H1 (cell line): ENCODE measurements around the gene ZFYVE21. TPM values are rescaled to one million over a fixed set of nuclear protein-coding genes. Genes with fewer than 3 reads are reported as not detected.

Experiments used
- CTCF ChIA-PET: fragments of 300-600 bp; sonication (Branson Sonifier 250); formaldehyde crosslinking; loops from one replicate; lab custom pipeline; 2021; ENCODE audit not compliant: partially characterized antibody; lab: Charles Lee
- POLR2A ChIA-PET: fragments of 300-600 bp; sonication (Branson Sonifier 250); formaldehyde crosslinking; loops from one replicate; lab custom pipeline; 2021; ENCODE audit warnings: inconsistent platforms; ENCODE audit not compliant: partially characterized antibody; lab: Charles Lee
- DNase-seq, 2 experiments: peaks; one replicate each; pipeline versions ENCODE4 v3.0.0 to v3.0.0-alpha.2; 2010 to 2022; ENCODE audit warnings: low spot score in 2 of 2, low read depth in 1 of 2, mixed read lengths in 1 of 2
- FAIRE-seq: peaks from 2 replicates; lab custom pipeline; 2011; peaks lifted over from hg19 to GRCh38; lab: Jason Lieb, UNC
- H2AFZ ChIP-seq: 2 replicates; pipeline ENCODE4 v1.8.1; 2012; ENCODE audit warnings: low read length, inconsistent platforms
- H2AK5ac ChIP-seq: 2 replicates; pipeline ENCODE4 v1.6.1; 2013; ENCODE audit warnings: low read depth, low read length
- H2BK120ac ChIP-seq: replicated peaks from 2 replicates; pipeline ENCODE3; 2013; ENCODE audit warnings: low read depth, low read length, inconsistent platforms
- H2BK12ac ChIP-seq: 2 replicates; pipeline ENCODE4 v1.6.1; 2013; ENCODE audit warnings: low read depth, low read length
- H2BK15ac ChIP-seq: 2 replicates; pipeline ENCODE4 v1.6.1; 2013; ENCODE audit warnings: low read length
- H2BK20ac ChIP-seq: 2 replicates; pipeline ENCODE4 v1.6.1; 2013; ENCODE audit warnings: low read length
- H2BK5ac ChIP-seq: 2 replicates; pipeline ENCODE4 v1.6.1; 2013; ENCODE audit warnings: low read depth, low read length
- H3K14ac ChIP-seq: 2 replicates; pipeline ENCODE4 v1.6.1; 2013; ENCODE audit warnings: inconsistent platforms; ENCODE audit not compliant: insufficient read length
- H3K18ac ChIP-seq: 2 replicates; pipeline ENCODE4 v1.6.1; 2013; ENCODE audit warnings: low read length; ENCODE audit errors: extremely low read depth
- H3K23ac ChIP-seq: 2 replicates; pipeline ENCODE4 v1.6.1; 2013; ENCODE audit warnings: inconsistent platforms; ENCODE audit not compliant: insufficient read length
- H3K23me2 ChIP-seq: 2 replicates; pipeline ENCODE4 v1.6.1; 2013; ENCODE audit warnings: low read depth, low read length
- H3K27ac ChIP-seq: 2 replicates; pipeline ENCODE4 v1.6.1; 2011; ENCODE audit warnings: low read depth, low read length, inconsistent platforms
- H3K27me3 ChIP-seq, 4 experiments: replicated peaks in 1 of 4; 1 replicate in 1 of 4; 2 replicates in 3 of 4; pipeline versions ENCODE4 v1.6.1 to v1.8.1; 2011 to 2013; ENCODE audit warnings: low read length in 3 of 4, mild to moderate bottlenecking in 3 of 4, inconsistent platforms in 2 of 4, mixed read lengths in 2 of 4, moderate library complexity in 1 of 4; ENCODE audit not compliant: control insufficient read depth in 3 of 4, insufficient read depth in 3 of 4; ENCODE audit errors: extremely low read depth in 1 of 4
- H3K36me3 ChIP-seq, 4 experiments: 2 replicates each; pipeline versions ENCODE4 v1.6.1 to v1.8.1; 2011 to 2013; ENCODE audit warnings: mild to moderate bottlenecking in 4 of 4, low read length in 3 of 4, moderate library complexity in 2 of 4, control low read depth in 1 of 4, inconsistent platforms in 1 of 4; ENCODE audit not compliant: insufficient read depth in 4 of 4, control insufficient read depth in 2 of 4
- H3K4ac ChIP-seq: replicated peaks from 2 replicates; pipeline ENCODE3; 2013; ENCODE audit warnings: low read length, low read depth, mixed read lengths, inconsistent platforms; ENCODE audit not compliant: insufficient read length
- H3K4me1 ChIP-seq, 4 experiments: replicated peaks in 1 of 4; 1 replicate in 1 of 4; 2 replicates in 3 of 4; pipeline versions ENCODE4 v1.6.1 to v1.8.1; 2011 to 2013; ENCODE audit warnings: low read length in 3 of 4, inconsistent platforms in 2 of 4, mixed read lengths in 1 of 4; ENCODE audit not compliant: insufficient read depth in 4 of 4, control insufficient read depth in 3 of 4
- H3K4me2 ChIP-seq, 2 experiments: 2 replicates each; pipeline versions ENCODE4 v1.6.1 to v1.8.1; 2011 to 2013; ENCODE audit warnings: low read depth in 2 of 2, low read length in 2 of 2, control low read depth in 1 of 2, inconsistent platforms in 1 of 2, mild to moderate bottlenecking in 1 of 2; ENCODE audit not compliant: insufficient read depth in 1 of 2
- H3K4me3 ChIP-seq, 4 experiments: fragments of 200-600, 300-600 bp in 1 of 4; sonication (generic), shearing (Covaris generic), sonication (Bioruptor Twin) in 1 of 4; 2 replicates each; pipeline versions ENCODE4 v1.5.1 to v1.8.1; 2011 to 2016; ENCODE audit warnings: low read length in 4 of 4, low read depth in 3 of 4, control low read depth in 2 of 4, inconsistent platforms in 2 of 4, mild to moderate bottlenecking in 2 of 4, mixed read lengths in 1 of 4, moderate library complexity in 1 of 4; ENCODE audit not compliant: insufficient read depth in 2 of 4; ENCODE audit errors: extremely low read depth in 1 of 4
- H3K56ac ChIP-seq: replicated peaks from 2 replicates; pipeline ENCODE3; 2013; ENCODE audit warnings: low read depth, mild to moderate bottlenecking, mixed read lengths, low read length, inconsistent platforms; ENCODE audit not compliant: insufficient read length
- H3K79me1 ChIP-seq: 2 replicates; pipeline ENCODE4 v1.6.1; 2013; ENCODE audit warnings: low read depth, low read length, control low read depth
- H3K79me2 ChIP-seq, 2 experiments: 2 replicates each; pipeline versions ENCODE4 v1.6.1 to v1.8.1; 2012 to 2013; ENCODE audit warnings: low read length in 2 of 2, mild to moderate bottlenecking in 2 of 2, inconsistent platforms in 1 of 2; ENCODE audit not compliant: insufficient read depth in 2 of 2, control insufficient read depth in 1 of 2
- H3K9ac ChIP-seq, 4 experiments: replicated peaks in 1 of 4; 1 replicate in 1 of 4; 2 replicates in 3 of 4; pipeline versions ENCODE4 v1.6.1 to v1.8.1; 2011 to 2013; ENCODE audit warnings: low read depth in 3 of 4, low read length in 3 of 4, control low read depth in 2 of 4, mild to moderate bottlenecking in 2 of 4, moderate library complexity in 2 of 4, inconsistent platforms in 1 of 4; ENCODE audit errors: extremely low read depth in 1 of 4
- H3K9me3 ChIP-seq, 2 experiments: 2 replicates each; pipeline versions ENCODE4 v1.6.1 to v1.8.1; 2012 to 2013; ENCODE audit warnings: mild to moderate bottlenecking in 2 of 2, moderate library complexity in 2 of 2, control low read depth in 1 of 2, inconsistent platforms in 1 of 2, low read depth in 1 of 2, low read length in 1 of 2, mixed read lengths in 1 of 2; ENCODE audit not compliant: insufficient read depth in 2 of 2
- H4K20me1 ChIP-seq, 2 experiments: replicated peaks in 1 of 2; 2 replicates each; pipeline versions ENCODE3 to v1.8.1; 2011 to 2013; ENCODE audit warnings: inconsistent platforms in 2 of 2, low read length in 2 of 2, mild to moderate bottlenecking in 1 of 2; ENCODE audit not compliant: insufficient read depth in 2 of 2, control insufficient read depth in 1 of 2
- H4K5ac ChIP-seq: 2 replicates; pipeline ENCODE4 v1.6.1; 2013; ENCODE audit warnings: low read length, low read depth, mixed read lengths, inconsistent platforms; ENCODE audit not compliant: insufficient read length
- H4K8ac ChIP-seq: 2 replicates; pipeline ENCODE4 v1.8.0; 2013; ENCODE audit warnings: mild to moderate bottlenecking, moderate library complexity, low read length, inconsistent platforms; ENCODE audit not compliant: insufficient read depth; ENCODE audit errors: extremely low read depth
- H4K91ac ChIP-seq: replicated peaks from 2 replicates; pipeline ENCODE3; 2013; ENCODE audit warnings: low read length, mixed read lengths, inconsistent platforms; ENCODE audit not compliant: insufficient read length
- CBX8 ChIP-seq: fragments of 300-800, 300-1000 bp; sonication (generic); IDR thresholded peaks from 2 replicates; pipeline ENCODE4 v1.7.1; 2016; ENCODE audit warnings: low read depth, low read length, borderline replicate concordance
- CEBPB ChIP-seq: IDR thresholded peaks from 2 replicates; pipeline ENCODE4 v1.6.1; 2012; ENCODE audit warnings: low read depth, low read length
- EP300 ChIP-seq, 2 experiments: IDR thresholded peaks; 1 replicate in 1 of 2; 2 replicates in 1 of 2; pipeline ENCODE4 v1.6.1; 2011 to 2012; ENCODE audit warnings: low read depth in 2 of 2, low read length in 2 of 2, mild to moderate bottlenecking in 2 of 2, borderline replicate concordance in 1 of 2, inconsistent platforms in 1 of 2, moderate library complexity in 1 of 2
- NRF1 ChIP-seq: IDR thresholded peaks from 2 replicates; pipeline ENCODE4 v1.6.1; 2011; ENCODE audit warnings: mild to moderate bottlenecking, low read depth, low read length, improper control_type of control experiment
- POLR2A ChIP-seq, 2 experiments: IDR thresholded peaks; 1 replicate in 1 of 2; 2 replicates in 1 of 2; pipeline ENCODE4 v1.6.1; 2011; ENCODE audit warnings: low read depth in 2 of 2, low read length in 2 of 2, mild to moderate bottlenecking in 2 of 2; ENCODE audit errors: control extremely low read depth in 1 of 2
- POLR2AphosphoS5 ChIP-seq: IDR thresholded peaks from 2 replicates; pipeline ENCODE4 v1.6.1; 2011; ENCODE audit warnings: low read depth, low read length
- SIX5 ChIP-seq: IDR thresholded peaks from 2 replicates; pipeline ENCODE4 v1.6.1; 2011; ENCODE audit warnings: mild to moderate bottlenecking, low read depth, low read length
- SUZ12 ChIP-seq: fragments of 200-600 bp; sonication (generic); IDR thresholded peaks from 2 replicates; pipeline ENCODE4 v1.6.1; 2012; ENCODE audit warnings: mild to moderate bottlenecking, inconsistent platforms, low read length, moderate library complexity, mixed read lengths
- TAF1 ChIP-seq: IDR thresholded peaks from 2 replicates; pipeline ENCODE4 v1.6.1; 2011; ENCODE audit warnings: mild to moderate bottlenecking, low read depth, low read length
- WGBS, 2 experiments: shearing (Covaris generic) in 1 of 2; methylation state at CpG; one replicate each; pipeline versions ENCODE4 v1.1.6 to v1.1.7; 2013 to 2015; ENCODE audit warnings: low lambda C conversion rate in 2 of 2, mixed read lengths in 2 of 2, inconsistent platforms in 1 of 2, low coverage in 1 of 2, missing lambda C conversion rate in 1 of 2; ENCODE audit not compliant: insufficient replicate concordance in 2 of 2, insufficient coverage in 1 of 2, insufficient read length in 1 of 2; ENCODE audit errors: extremely low coverage in 1 of 2, missing lambda C conversion rate in 1 of 2; 5-methylcytosine and 5-hydroxymethylcytosine counted together
- polyA plus RNA-seq, 7 experiments: library from polyadenylated mRNA; depleted of rRNA in 3 of 7; stranded (reverse) in 5 of 7; unstranded in 2 of 7; fragments of >200 nt in 5 of 7; fragments of 200-250 nt in 2 of 7; gene quantifications; 1 replicate in 5 of 7; 2 replicates in 1 of 7; 4 replicates in 1 of 7; pipeline versions ENCODE4 v1.2.1 to v1.2.3, GENCODE V29; 2011 to 2013; ENCODE audit warnings: missing spikeins in 2 of 7, mixed read lengths in 2 of 7
- total RNA-seq: library from RNA; stranded (reverse); fragmentation: NEBNext Ultra II Directional; extraction: Animal tissue kit (Norgen Biotek cat#: 25700); gene quantifications from 2 replicates; pipeline ENCODE4 v1.2.1, GENCODE V29; 2021
- TF ChIP-seq, protein P1 (sequence below): IDR thresholded peaks from 2 replicates; pipeline ENCODE4 v1.6.1; 2012; ENCODE audit warnings: low read length, inconsistent platforms

The ZFYVE21 gene
- total and polyA plus RNA-seq, 2 of the 8 experiments (the other 6 are each of a cell fraction or from before 2014, with no cell fraction given): 53.4 to 127 TPM

DNA sequence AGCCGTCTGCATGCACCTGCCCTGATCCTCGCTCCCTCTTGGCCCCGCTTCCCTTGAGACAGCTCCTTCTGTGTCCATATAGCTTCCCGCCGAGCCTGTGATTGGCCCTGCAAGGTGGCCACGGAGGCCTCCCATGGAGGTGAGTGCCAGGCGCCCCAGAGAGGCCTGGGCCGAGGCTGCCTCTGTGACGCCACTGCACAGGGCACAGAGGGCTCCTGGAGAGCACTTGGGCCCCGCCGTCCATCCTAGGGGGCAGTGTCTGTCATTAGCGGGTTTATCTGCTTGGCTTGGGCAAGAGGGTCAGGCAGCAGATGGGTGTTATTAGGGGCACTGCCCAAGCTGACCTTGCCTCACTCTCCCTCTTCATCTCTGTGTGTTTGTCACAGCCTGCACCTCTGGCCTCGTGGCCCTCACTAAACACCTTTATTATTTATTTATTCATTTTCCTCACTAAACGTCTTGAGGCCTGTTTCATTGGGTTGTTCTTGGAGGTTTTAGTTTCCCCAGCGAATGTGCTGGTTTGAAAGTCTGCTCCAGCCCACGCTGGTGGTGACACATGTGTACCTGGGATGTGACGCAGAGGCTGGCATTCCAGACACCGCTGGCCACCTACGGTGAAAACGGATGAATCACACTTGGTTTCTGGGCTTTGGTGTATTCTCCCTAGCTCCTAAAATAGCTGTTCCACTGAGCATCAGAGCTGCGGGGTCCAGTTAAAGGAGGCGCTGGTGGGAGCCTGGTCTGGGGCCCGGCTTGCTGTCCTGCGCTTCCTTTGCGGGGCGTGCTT, 5.9 kb downstream of the ZFYVE21 start:
- Histone ChIP-seq H3K56ac (no peak overlapping the region), H3K9ac (no peak overlapping the region), H3K27me3 (no peaks in the 10 kb centered on the region), H2BK5ac (no peak overlapping the region; the same call in 1 of the 2 replicates), H3K4ac (no peak overlapping the region), H2AK5ac (no peak overlapping the region), H3K4me3 (no peak overlapping the region), H3K23me2 (peaks cover 1% of the 10 kb centered on the region; the same call in 1 of the 2 replicates), H3K36me3 (peaks cover 0 to under 1% (median under 1%) of the 10 kb centered on the region in 4 experiments; a peak in 1 of 8 replicates), H4K20me1 (peaks cover 17 to 30% of the 10 kb centered on the region in 2 experiments), H2AFZ (no peak overlapping the region), H3K79me2 (peaks cover 0 to 75% of the 10 kb centered on the region in 2 experiments; a peak in 3 of 4 replicates), H2BK12ac (no peak overlapping the region), H3K9me3 (no peaks in the 10 kb centered on the region), H3K4me2 (no peak overlapping the region), H2BK20ac (no peak overlapping the region), H4K8ac (no peak overlapping the region), H4K91ac (no peak overlapping the region), H3K79me1 (peaks cover 28% of the 10 kb centered on the region), H2BK120ac (no peak overlapping the region), H3K14ac (no peak overlapping the region), H3K4me1 (peaks cover 0 to 6% (median 0%) of the 10 kb centered on the region in 4 experiments; a peak in 3 of 7 replicates), H3K27ac (no peak overlapping the region), H2BK15ac (no peak overlapping the region), H4K5ac (no peak overlapping the region), H3K18ac (no peak overlapping the region), H3K23ac (no peak overlapping the region)
- 88% methylated on average over 26 of the region's 26 CpGs; no CpG with 5 or more reads in 1 of the 2 experiments for WGBS, 2 experiments
- no peak for DNase-seq
- ChIA-PET CTCF (interaction anchor here (0.6 to 1.2 kb wide), 4 partner anchors 9 to 151 kb away, joined by 3 to 4 read pairs (median 3); no protein-coding TSS in a partner anchor), POLR2A (interaction anchor here (1.2 to 2.0 kb wide), 2 partner anchors 10 to 14 kb away, joined by 3 to 7 read pairs; no protein-coding TSS in a partner anchor)
- no peak for FAIRE-seq
- TF ChIP-seq POLR2AphosphoS5: no peak
- no peak for TF ChIP-seq EP300 (IDR thresholded peaks at IDR 0.05; ENCODE audit: borderline replicate concordance in 1 of 2, low read depth in 2 of 2, low read length in 2 of 2)
- TF ChIP-seq NRF1: no peak
- no peak for TF ChIP-seq CBX8
- TF ChIP-seq, protein P1, sequence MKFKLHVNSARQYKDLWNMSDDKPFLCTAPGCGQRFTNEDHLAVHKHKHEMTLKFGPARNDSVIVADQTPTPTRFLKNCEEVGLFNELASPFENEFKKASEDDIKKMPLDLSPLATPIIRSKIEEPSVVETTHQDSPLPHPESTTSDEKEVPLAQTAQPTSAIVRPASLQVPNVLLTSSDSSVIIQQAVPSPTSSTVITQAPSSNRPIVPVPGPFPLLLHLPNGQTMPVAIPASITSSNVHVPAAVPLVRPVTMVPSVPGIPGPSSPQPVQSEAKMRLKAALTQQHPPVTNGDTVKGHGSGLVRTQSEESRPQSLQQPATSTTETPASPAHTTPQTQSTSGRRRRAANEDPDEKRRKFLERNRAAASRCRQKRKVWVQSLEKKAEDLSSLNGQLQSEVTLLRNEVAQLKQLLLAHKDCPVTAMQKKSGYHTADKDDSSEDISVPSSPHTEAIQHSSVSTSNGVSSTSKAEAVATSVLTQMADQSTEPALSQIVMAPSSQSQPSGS: no peak
- TF ChIP-seq SIX5: no peak
- TF ChIP-seq SUZ12: no peak
- no peak for TF ChIP-seq CEBPB
- TF ChIP-seq TAF1: no peak
- no peak for TF ChIP-seq POLR2A (IDR thresholded peaks at IDR 0.05; ENCODE audit: control extremely low read depth in 1 of 2, low read depth in 2 of 2, low read length in 2 of 2)
